K562 (cell line): Measurements from ENCODE around the gene UBL7. TPM values are rescaled to one million over a fixed set of nuclear protein-coding genes. Genes with fewer than 3 reads are reported as not detected.
A peak's percentile ranks its signal among the peaks of the same experiment; 100 is the strongest.

Experiments used
- ARID2 ChIP-seq: fragments of 450-650 bp; IDR thresholded peaks from 2 replicates; pipeline ENCODE4 v1.6.1; 2017; ENCODE audit warnings: antibody characterized with exemption, mild to moderate bottlenecking
- BRD4 ChIP-seq: fragments of 200-600 bp; sonication (generic); IDR thresholded peaks from 2 replicates; pipeline ENCODE4 v1.6.1; 2017; ENCODE audit warnings: inconsistent platforms
- CBX2 ChIP-seq: fragments of 200-600 bp; sonication (generic); IDR thresholded peaks from one replicate; pipeline ENCODE4 v1.6.1; 2012; ENCODE audit warnings: mild to moderate bottlenecking, low read length, inconsistent platforms; ENCODE audit not compliant: insufficient read depth, poor library complexity, severe bottlenecking
- CHD4 ChIP-seq: fragments of 200-600 bp; sonication (generic); IDR thresholded peaks from 3 replicates; pipeline ENCODE4 v1.6.1; 2012; ENCODE audit warnings: low read depth, mild to moderate bottlenecking, mixed read lengths, low read length, inconsistent platforms; ENCODE audit not compliant: insufficient read depth, insufficient replicate concordance, poor library complexity, severe bottlenecking
- ETV1 ChIP-seq: fragments of 450-650 bp; conservative IDR thresholded peaks from 2 replicates; pipeline ENCODE4 v1.6.1; 2016; ENCODE audit warnings: missing genetic modification characterization, control low read depth, low read depth, missing compliant biosample characterization
- GTF2E2 ChIP-seq: fragments of 200-800 bp; sonication (Bioruptor generic); IDR thresholded peaks from 2 replicates; pipeline ENCODE4 v1.6.1; 2016; ENCODE audit warnings: missing genetic modification characterization, missing compliant biosample characterization
- HMGN3 ChIP-seq: IDR thresholded peaks from 2 replicates; pipeline ENCODE4 v1.6.1; 2011; ENCODE audit warnings: borderline replicate concordance, low read depth, mild to moderate bottlenecking, mixed read lengths, low read length; ENCODE audit not compliant: insufficient read length; ENCODE audit errors: extremely low read depth
- LCOR ChIP-seq: sonication (generic); formaldehyde crosslinking; IDR thresholded peaks from 2 replicates; pipeline ENCODE4 v1.8.0; 2022; ENCODE audit warnings: mild to moderate bottlenecking, missing genetic modification reagents
- MEIS2 ChIP-seq: fragments of 450-650 bp; IDR thresholded peaks from 2 replicates; pipeline ENCODE4 v1.6.1; 2014; ENCODE audit warnings: mild to moderate bottlenecking; ENCODE audit not compliant: partially characterized antibody
- MYNN ChIP-seq, 2 experiments: sonication (generic); formaldehyde crosslinking in 1 of 2; IDR thresholded peaks; 2 replicates each; pipeline versions ENCODE4 v1.5.0 to v1.6.1; 2016 to 2020; ENCODE audit warnings: antibody characterized with exemption in 1 of 2, missing genetic modification reagents in 1 of 2
- PBX2 ChIP-seq, 2 experiments: IDR thresholded peaks in 1 of 2; conservative IDR thresholded peaks in 1 of 2; 2 replicates each; pipeline ENCODE4 v1.6.1; 2016; ENCODE audit warnings: low read depth in 2 of 2, mild to moderate bottlenecking in 1 of 2, missing compliant biosample characterization in 1 of 2, missing genetic modification characterization in 1 of 2, moderate library complexity in 1 of 2
- RBM17 ChIP-seq: fragments of 200-400 bp; formaldehyde crosslinking; IDR thresholded peaks from 2 replicates; pipeline ENCODE4 v1.6.1; 2017; ENCODE audit warnings: low read depth, mild to moderate bottlenecking, low read length, borderline replicate concordance
- SAP30 ChIP-seq: fragments of 200-600 bp; sonication (generic); IDR thresholded peaks from 2 replicates; pipeline ENCODE4 v1.6.1; 2012; ENCODE audit warnings: borderline replicate concordance, low read depth, mild to moderate bottlenecking, moderate library complexity, low read length, control low read depth, inconsistent platforms; ENCODE audit not compliant: insufficient read depth, poor library complexity, severe bottlenecking
- SMARCC2 ChIP-seq: fragments of 450-650 bp; IDR thresholded peaks from 2 replicates; pipeline ENCODE4 v1.6.1; 2017; ENCODE audit warnings: antibody characterized with exemption, moderate library complexity, mild to moderate bottlenecking, low read depth
- SP2 ChIP-seq: IDR thresholded peaks from 2 replicates; pipeline ENCODE4 v1.6.1; 2011; ENCODE audit warnings: mild to moderate bottlenecking, low read depth, low read length, moderate library complexity; ENCODE audit not compliant: poor library complexity, severe bottlenecking; ENCODE audit errors: extremely low read depth
- ZEB2 ChIP-seq: fragments of 450-650 bp; IDR thresholded peaks from 2 replicates; pipeline ENCODE4 v1.6.1; 2016
- ZNF316 ChIP-seq: fragments of 450-650 bp; IDR thresholded peaks from 2 replicates; pipeline ENCODE4 v1.6.1; 2016
- ZNF785 ChIP-seq: fragments of 250-450 bp; sonication (Bioruptor Pico); IDR thresholded peaks from 2 replicates; pipeline ENCODE4 v1.4.0; 2020; ENCODE audit warnings: mild to moderate bottlenecking
- polyA plus RNA-seq, 8 experiments: library from polyadenylated mRNA; depleted of rRNA in 4 of 8; stranded (reverse) in 5 of 8; unstranded in 3 of 8; fragments of >200 nt; fragmentation: Nextera tagmentation in 2 of 8; fragmentation: Illumina TruSeq in 1 of 8; extraction: Ambion mirVana in 2 of 8; extraction: Trizol in 1 of 8; gene quantifications; 2 replicates each; pipeline versions ENCODE4 v1.2.1 to v1.2.3, GENCODE V29; 2011 to 2014; ENCODE audit warnings: inconsistent platforms in 1 of 8, missing spikeins in 1 of 8
- total RNA-seq, 7 experiments: library from RNA; depleted of rRNA in 6 of 7; stranded (reverse); fragments of >200 nt in 6 of 7; fragmentation: Illumina TruSeq in 2 of 7; extraction: Trizol in 2 of 7; gene quantifications; 2 replicates each; pipeline versions ENCODE4 v1.2.1 to v1.2.3, GENCODE V29; 2011 to 2021; ENCODE audit warnings: low replicate concordance in 1 of 7
- TF ChIP-seq, protein P1 (sequence below): fragments of 250-450 bp; sonication (Bioruptor Pico); IDR thresholded peaks from 2 replicates; pipeline ENCODE4 v1.5.0; 2020; ENCODE audit warnings: mild to moderate bottlenecking
- TF ChIP-seq, protein P2 (sequence below): fragments of 450-650 bp; formaldehyde crosslinking; IDR thresholded peaks from 2 replicates; pipeline ENCODE4 v1.4.0; 2020; ENCODE audit warnings: mild to moderate bottlenecking

UBL7 gene
- total and polyA plus RNA-seq, 9 of the 15 experiments (the other 6 are each of a cell fraction or from before 2014, with no cell fraction given) = 19.2 to 63.4 (median 44.9) TPM

DNA sequence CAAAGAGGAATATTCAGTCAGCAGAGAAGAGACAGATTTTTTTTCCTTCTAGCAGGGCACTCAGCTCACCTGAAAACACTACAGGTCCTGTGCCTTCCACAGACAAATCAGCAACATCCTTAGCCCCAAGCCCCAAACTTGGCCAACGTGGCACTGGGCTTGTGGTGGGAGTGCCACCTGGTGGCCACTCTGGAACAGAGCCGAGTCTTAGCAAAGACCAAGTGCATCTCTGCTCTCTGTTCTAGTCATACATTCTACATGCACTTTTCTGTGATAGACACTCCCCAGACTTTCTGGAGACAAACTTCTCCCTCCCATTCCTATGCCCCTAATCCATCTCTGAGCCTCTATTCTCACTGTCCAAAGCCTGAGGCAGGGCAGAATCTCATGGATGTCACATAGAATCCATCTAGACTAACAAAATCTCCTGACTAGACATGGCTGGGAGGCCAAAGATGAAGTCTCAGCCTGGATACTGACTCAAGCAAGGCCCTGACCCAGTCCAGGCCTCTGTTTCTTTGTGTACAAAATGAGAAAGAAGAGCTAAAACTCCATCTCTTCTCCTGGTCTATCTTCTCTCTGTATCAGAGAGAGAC is 22.1 kb downstream of the UBL7 start (continued):
- TF ChIP-seq PBX2 (CRISPR knock-in tag; IDR thresholded peaks at IDR 0.05; ENCODE audit: low read depth) = no peak
- no peak for TF ChIP-seq PBX2 (tag; conservative IDR thresholded peaks at IDR 0.05; ENCODE audit: low read depth)
- TF ChIP-seq BRD4 = no peak
- no peak for TF ChIP-seq ETV1
- TF ChIP-seq MEIS2 = no peak
- no peak for TF ChIP-seq SMARCC2
- TF ChIP-seq GTF2E2 (tag) = no peak
- TF ChIP-seq SAP30 = no peak
- no peak for TF ChIP-seq ZNF316
- TF ChIP-seq LCOR (CRISPR knock-in tag) = 0 out of 2 replicates have a peak, but pooled peaks have one; percentile 53
- TF ChIP-seq, protein P1, sequence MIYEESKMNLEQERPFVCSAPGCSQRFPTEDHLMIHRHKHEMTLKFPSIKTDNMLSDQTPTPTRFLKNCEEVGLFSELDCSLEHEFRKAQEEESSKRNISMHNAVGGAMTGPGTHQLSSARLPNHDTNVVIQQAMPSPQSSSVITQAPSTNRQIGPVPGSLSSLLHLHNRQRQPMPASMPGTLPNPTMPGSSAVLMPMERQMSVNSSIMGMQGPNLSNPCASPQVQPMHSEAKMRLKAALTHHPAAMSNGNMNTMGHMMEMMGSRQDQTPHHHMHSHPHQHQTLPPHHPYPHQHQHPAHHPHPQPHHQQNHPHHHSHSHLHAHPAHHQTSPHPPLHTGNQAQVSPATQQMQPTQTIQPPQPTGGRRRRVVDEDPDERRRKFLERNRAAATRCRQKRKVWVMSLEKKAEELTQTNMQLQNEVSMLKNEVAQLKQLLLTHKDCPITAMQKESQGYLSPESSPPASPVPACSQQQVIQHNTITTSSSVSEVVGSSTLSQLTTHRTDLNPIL (CRISPR knock-in tag) = no peak
- no peak for TF ChIP-seq CHD4
- TF ChIP-seq RBM17 = no peak
- TF ChIP-seq CBX2 = no peak
- no peak for TF ChIP-seq SP2
- TF ChIP-seq ZEB2 = no peak
- no peak for TF ChIP-seq ZNF785 (CRISPR knock-in tag)
- TF ChIP-seq, protein P2, sequence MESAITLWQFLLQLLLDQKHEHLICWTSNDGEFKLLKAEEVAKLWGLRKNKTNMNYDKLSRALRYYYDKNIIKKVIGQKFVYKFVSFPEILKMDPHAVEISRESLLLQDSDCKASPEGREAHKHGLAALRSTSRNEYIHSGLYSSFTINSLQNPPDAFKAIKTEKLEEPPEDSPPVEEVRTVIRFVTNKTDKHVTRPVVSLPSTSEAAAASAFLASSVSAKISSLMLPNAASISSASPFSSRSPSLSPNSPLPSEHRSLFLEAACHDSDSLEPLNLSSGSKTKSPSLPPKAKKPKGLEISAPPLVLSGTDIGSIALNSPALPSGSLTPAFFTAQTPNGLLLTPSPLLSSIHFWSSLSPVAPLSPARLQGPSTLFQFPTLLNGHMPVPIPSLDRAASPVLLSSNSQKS (CRISPR knock-in tag) = no peak
- peak; percentile 99 for TF ChIP-seq ARID2
- peak; percentile 73; the same call in 1 of the 2 replicates for TF ChIP-seq MYNN (IDR thresholded peaks at IDR 0.05)
- no peak for TF ChIP-seq MYNN (CRISPR knock-in tag; IDR thresholded peaks at IDR 0.05)
- TF ChIP-seq HMGN3 = no peak
